GM21423 (cell line): ENCODE measurements around the gene UNC5CL.

Source experiments
- ATAC-seq: cut with Tn5 transposase; IDR thresholded peaks from one replicate; pipeline ENCODE4 v1.9.1; 2021; ENCODE audit warnings: mild to moderate bottlenecking, moderate library complexity; ENCODE audit not compliant: unreplicated experiment

Gene UNC5CL

DNA sequence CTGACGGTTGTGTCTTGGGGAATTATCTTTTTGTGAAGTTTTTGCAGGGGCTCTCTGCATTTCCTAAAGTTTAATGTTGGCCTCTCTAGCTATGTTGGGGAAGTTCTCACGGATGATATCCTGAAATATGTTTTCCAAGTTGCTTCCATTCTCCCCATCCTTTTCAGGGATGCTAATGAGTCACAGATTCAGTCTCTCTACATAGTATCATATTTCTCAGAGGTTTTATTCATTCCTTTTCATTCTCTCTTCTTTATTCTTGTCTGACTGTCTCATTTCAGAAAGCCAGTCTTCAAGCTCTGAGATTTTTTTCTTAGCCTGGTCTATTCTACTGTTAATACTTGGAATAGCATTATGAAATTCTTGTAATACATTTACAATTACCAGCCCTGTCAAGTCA, 61.3 kb downstream of the UNC5CL start:
- ATAC-seq = no peak

DNA sequence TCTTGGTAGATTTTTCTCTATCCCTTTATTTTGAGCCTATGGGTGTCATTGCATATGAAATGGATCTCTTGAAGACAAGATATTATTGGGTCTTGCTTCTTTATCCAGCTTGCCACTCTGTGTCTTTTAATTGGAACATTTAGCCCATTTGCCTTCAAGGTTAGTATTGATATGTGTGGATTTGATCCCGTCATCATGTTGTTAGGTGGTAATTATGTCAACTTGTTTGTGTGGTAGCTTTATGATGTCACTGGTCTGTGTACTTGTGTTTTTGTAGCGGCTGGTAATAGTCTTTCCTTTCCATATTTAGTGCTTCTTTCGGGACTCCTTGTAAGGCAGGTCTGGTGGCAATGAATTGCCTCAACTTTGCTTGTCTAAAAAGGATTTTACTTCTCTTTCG, 61.9 kb downstream of the UNC5CL start:
- no peak for ATAC-seq
